ENCODE measurements around the gene SPATS2L. TPM values are rescaled to one million over a fixed set of nuclear protein-coding genes. Genes with fewer than 3 reads are reported as not detected.

SPATS2L gene
- total and polyA plus RNA-seq, 2 of the 13 experiments (the other 11 are each of a cell fraction or from before 2014, with no cell fraction given), result 154 to 212 TPM

DNA sequence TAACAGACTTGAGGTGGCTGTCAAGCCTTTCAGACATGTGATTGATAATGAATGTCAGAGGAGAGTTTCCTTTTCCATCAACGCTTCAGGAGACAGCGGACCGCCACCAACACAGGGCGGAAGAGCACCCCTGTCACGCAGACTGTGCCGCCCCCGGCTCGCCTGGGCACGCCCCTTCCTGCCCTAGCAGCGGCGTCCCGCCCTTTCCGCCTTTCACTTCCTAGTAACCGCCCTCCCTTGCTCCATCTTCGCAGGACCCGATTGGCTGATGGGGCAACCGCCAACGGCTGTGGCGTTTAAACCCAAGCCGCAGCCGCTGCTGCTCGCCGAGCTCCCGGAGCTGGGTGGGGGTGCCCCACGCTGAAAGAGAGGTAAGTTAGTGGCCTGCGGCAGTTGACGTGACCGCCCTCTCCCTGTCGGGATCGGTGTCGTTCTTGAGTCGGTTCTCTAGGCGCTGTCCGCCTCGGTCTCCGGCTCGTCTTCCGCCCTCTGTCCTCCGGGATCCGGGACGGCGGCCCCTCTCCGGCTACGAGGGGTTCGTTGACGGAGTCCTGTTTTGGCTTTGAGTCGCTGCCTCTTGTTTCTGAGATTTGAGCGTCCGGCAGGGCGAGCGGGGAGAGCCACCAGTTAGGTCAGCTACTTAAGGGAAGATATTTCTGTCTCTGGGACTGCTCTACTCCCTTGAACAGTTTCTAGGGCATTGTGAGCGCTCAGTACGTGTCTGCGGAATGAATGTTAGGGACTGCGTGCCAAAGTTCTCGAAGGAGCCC lies 219.6 kb downstream of the SPATS2L start, which contains the start of gene SGO2 (continued):
- TF ChIP-seq, protein P1, sequence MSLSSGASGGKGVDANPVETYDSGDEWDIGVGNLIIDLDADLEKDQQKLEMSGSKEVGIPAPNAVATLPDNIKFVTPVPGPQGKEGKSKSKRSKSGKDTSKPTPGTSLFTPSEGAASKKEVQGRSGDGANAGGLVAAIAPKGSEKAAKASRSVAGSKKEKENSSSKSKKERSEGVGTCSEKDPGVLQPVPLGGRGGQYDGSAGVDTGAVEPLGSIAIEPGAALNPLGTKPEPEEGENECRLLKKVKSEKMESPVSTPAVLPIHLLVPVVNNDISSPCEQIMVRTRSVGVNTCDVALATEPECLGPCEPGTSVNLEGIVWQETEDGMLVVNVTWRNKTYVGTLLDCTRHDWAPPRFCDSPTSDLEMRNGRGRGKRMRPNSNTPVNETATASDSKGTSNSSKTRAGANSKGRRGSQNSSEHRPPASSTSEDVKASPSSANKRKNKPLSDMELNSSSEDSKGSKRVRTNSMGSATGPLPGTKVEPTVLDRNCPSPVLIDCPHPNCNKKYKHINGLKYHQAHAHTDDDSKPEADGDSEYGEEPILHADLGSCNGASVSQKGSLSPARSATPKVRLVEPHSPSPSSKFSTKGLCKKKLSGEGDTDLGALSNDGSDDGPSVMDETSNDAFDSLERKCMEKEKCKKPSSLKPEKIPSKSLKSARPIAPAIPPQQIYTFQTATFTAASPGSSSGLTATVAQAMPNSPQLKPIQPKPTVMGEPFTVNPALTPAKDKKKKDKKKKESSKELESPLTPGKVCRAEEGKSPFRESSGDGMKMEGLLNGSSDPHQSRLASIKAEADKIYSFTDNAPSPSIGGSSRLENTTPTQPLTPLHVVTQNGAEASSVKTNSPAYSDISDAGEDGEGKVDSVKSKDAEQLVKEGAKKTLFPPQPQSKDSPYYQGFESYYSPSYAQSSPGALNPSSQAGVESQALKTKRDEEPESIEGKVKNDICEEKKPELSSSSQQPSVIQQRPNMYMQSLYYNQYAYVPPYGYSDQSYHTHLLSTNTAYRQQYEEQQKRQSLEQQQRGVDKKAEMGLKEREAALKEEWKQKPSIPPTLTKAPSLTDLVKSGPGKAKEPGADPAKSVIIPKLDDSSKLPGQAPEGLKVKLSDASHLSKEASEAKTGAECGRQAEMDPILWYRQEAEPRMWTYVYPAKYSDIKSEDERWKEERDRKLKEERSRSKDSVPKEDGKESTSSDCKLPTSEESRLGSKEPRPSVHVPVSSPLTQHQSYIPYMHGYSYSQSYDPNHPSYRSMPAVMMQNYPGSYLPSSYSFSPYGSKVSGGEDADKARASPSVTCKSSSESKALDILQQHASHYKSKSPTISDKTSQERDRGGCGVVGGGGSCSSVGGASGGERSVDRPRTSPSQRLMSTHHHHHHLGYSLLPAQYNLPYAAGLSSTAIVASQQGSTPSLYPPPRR (CRISPR knock-in tag; IDR thresholded peaks at IDR 0.05; ENCODE audit: borderline replicate concordance), result peak; percentile 51; the same call in 1 of the 2 replicates
- TF ChIP-seq IKZF4 (CRISPR knock-in tag; IDR thresholded peaks at IDR 0.05; ENCODE audit: borderline replicate concordance, low read depth, not compliant biosample characterization) (peak; percentile 78), MZF1 (CRISPR knock-in tag; IDR thresholded peaks at IDR 0.05; ENCODE audit: borderline replicate concordance) (peak; percentile 89; the same call in 1 of the 2 replicates), MAX (IDR thresholded peaks at IDR 0.05) (peak; percentile 87), ZNF160 (CRISPR knock-in tag; IDR thresholded peaks at IDR 0.05) (peak; percentile 77; the same call in 1 of the 2 replicates), TMF1 (CRISPR knock-in tag; IDR thresholded peaks at IDR 0.05; ENCODE audit: low read depth) (peak; percentile 96; the same call in 1 of the 2 replicates), ZNF24 (IDR thresholded peaks at IDR 0.05) (no peak), KLF12 (CRISPR knock-in tag; IDR thresholded peaks at IDR 0.05; ENCODE audit: borderline replicate concordance) (peak; percentile 86; the same call in 1 of the 2 replicates), ZNF674 (CRISPR knock-in tag; IDR thresholded peaks at IDR 0.05; ENCODE audit: low read depth) (no peak), MBNL3 (CRISPR knock-in tag; conservative IDR thresholded peaks at IDR 0.05) (no peak), HIVEP1 (CRISPR knock-in tag; IDR thresholded peaks at IDR 0.05) (0 out of 2 replicates have a peak, but pooled peaks have one; percentile 61), KAT7 (CRISPR knock-in tag; IDR thresholded peaks at IDR 0.05; ENCODE audit: borderline replicate concordance) (peak; percentile 85; the same call in 1 of the 2 replicates), DNMT1 (CRISPR knock-in tag; IDR thresholded peaks at IDR 0.05) (no peak), RELA (CRISPR knock-in tag; IDR thresholded peaks at IDR 0.05) (no peak)
- TF ChIP-seq, protein P2, sequence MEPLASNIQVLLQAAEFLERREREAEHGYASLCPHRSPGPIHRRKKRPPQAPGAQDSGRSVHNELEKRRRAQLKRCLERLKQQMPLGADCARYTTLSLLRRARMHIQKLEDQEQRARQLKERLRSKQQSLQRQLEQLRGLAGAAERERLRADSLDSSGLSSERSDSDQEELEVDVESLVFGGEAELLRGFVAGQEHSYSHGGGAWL (CRISPR knock-in tag; IDR thresholded peaks at IDR 0.05), result peak; percentile 75
- TF ChIP-seq, protein P3, sequence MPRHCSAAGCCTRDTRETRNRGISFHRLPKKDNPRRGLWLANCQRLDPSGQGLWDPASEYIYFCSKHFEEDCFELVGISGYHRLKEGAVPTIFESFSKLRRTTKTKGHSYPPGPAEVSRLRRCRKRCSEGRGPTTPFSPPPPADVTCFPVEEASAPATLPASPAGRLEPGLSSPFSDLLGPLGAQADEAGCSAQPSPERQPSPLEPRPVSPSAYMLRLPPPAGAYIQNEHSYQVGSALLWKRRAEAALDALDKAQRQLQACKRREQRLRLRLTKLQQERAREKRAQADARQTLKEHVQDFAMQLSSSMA (CRISPR knock-in tag; IDR thresholded peaks at IDR 0.05), result 0 out of 2 replicates have a peak, but pooled peaks have one; percentile 79
